ENCODE measurements around the gene AATK.

- no peak for TF ChIP-seq POLR2A (IDR thresholded peaks at IDR 0.05)
- TF ChIP-seq CTCF (IDR thresholded peaks at IDR 0.05): no peak
These were observed 5.9 kb upstream of the AATK start for GRCh38 chr17:81171941-81172340.

Measured in upper lobe of left lung (tissue), 4 donors.